ENCODE measurements around the gene ZNF174. TPM values are rescaled to one million over a fixed set of nuclear protein-coding genes. Genes with fewer than 3 reads are reported as not detected.

Gene ZNF174
- total and polyA plus RNA-seq, 11 donors, result 7.9 to 21.0 (median 9.8) TPM

DNA sequence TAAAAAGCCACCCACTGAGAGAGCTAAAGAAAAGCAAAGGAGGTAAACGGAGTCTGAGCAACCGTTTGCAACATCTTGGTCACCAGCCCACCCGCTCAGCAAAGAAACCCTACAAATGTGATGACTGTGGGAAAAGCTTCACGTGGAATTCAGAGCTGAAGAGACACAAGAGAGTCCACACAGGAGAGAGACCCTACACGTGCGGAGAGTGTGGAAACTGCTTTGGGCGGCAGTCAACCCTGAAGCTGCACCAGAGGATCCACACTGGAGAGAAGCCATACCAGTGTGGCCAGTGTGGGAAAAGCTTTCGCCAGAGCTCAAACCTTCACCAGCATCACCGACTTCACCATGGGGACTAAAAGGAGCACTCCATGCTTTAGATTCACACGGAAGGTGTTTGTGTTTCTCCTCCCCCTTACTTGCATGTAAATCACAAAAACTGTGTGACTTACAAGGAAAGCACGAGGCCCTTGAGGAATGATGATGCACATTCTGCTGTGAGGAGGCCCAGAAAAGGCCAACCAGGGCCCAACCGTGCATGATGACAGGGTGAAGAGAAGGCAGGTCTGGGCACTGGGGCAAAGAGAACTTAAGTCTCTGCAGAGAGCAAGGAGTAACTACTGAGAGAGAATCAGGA is 7.7 kb downstream of the ZNF174 start:
- Histone ChIP-seq H3K36me3 (peaks cover 16 to 81% (median 50%) of the 10 kb centered on the region in 9 donors), H3K27me3 (no peaks in the 10 kb centered on the region), H3K4me1 (peaks cover 0 to 3% (median 0%) of the 10 kb centered on the region in 12 donors), H3K9me3 (peaks cover 9 to 100% (median 83%) of the 10 kb centered on the region in 12 donors), H3K4me3 (no peak overlapping the region), H3K27ac (no peak overlapping the region)
- TF ChIP-seq, protein P1, sequence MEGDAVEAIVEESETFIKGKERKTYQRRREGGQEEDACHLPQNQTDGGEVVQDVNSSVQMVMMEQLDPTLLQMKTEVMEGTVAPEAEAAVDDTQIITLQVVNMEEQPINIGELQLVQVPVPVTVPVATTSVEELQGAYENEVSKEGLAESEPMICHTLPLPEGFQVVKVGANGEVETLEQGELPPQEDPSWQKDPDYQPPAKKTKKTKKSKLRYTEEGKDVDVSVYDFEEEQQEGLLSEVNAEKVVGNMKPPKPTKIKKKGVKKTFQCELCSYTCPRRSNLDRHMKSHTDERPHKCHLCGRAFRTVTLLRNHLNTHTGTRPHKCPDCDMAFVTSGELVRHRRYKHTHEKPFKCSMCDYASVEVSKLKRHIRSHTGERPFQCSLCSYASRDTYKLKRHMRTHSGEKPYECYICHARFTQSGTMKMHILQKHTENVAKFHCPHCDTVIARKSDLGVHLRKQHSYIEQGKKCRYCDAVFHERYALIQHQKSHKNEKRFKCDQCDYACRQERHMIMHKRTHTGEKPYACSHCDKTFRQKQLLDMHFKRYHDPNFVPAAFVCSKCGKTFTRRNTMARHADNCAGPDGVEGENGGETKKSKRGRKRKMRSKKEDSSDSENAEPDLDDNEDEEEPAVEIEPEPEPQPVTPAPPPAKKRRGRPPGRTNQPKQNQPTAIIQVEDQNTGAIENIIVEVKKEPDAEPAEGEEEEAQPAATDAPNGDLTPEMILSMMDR (IDR thresholded peaks at IDR 0.05), result no peak
- TF ChIP-seq POLR2A (IDR thresholded peaks at IDR 0.05), result no peak
- 96 to 97% (median 96%) methylated on average over 11 to 12 of the region's 12 CpGs for WGBS, 4 donors
- intact Hi-C loops (cut with DNase I), result loop anchor here in 4 of 10 donors (10.0 kb wide), 2 partner anchors 46 to 96 kb away; partner anchors contain the start of gene CLUAP1 (in 2 of the 4)
- ATAC-seq, result no peak
- DNase-seq, result no peak

DNA sequence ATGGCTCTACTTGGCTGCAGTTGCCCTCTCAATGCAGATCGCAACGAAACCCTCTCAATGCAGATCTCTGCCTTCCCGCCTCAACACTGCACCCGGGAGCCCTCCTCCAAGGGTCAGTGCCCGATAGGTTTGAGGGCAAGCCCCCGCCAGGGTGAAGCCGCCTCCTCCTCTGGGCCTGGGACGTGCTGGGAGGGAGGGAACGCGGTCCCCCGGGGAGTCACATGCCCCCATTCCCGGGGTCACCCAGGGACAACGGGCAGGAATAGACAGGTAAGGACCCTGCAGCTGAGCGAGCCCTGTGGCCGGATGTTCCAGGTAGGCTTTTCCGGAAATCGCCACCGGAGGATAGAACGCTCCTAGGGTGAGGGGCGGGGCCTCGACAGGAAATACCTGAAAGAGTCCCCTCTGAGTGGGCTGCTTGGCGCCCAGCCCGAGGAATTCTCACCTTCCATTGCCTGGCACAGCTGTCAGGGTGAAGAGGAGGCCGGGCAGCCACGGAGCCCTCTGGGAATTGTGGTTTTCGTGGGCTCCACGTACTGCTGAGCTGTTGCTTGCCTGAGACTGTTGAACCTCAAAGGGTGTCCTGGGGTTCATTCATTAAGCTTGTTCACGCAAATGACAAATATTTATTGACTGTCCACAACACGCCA is 12.8 kb downstream of the ZNF174 start:
- 30 to 47% (median 45%) methylated on average over 15 to 29 of the region's 29 CpGs for WGBS, 4 donors
- H3K9me3 ChIP-seq, result peaks cover 5 to 97% (median 67%) of the 10 kb centered on the region in 12 donors
- no peak for TF ChIP-seq POLR2A (IDR thresholded peaks at IDR 0.05)
- TF ChIP-seq, protein P1 (IDR thresholded peaks at IDR 0.05), result no peak
- H3K4me3 ChIP-seq, result no peak overlapping the region
- intact Hi-C loops (cut with DNase I), result loop anchor here in 1 of 10 donors (10.0 kb wide), 1 partner anchor 219 kb away; no protein-coding TSS in a partner anchor
- ATAC-seq (no peak), DNase-seq (no peak)
- H3K27me3 ChIP-seq, result no peaks in the 10 kb centered on the region
- H3K27ac ChIP-seq, result no peak overlapping the region
- peaks cover 0 to 29% (median 3%) of the 10 kb centered on the region in 9 donors for H3K36me3 ChIP-seq
- no peaks in the 10 kb centered on the region for H3K4me1 ChIP-seq

DNA sequence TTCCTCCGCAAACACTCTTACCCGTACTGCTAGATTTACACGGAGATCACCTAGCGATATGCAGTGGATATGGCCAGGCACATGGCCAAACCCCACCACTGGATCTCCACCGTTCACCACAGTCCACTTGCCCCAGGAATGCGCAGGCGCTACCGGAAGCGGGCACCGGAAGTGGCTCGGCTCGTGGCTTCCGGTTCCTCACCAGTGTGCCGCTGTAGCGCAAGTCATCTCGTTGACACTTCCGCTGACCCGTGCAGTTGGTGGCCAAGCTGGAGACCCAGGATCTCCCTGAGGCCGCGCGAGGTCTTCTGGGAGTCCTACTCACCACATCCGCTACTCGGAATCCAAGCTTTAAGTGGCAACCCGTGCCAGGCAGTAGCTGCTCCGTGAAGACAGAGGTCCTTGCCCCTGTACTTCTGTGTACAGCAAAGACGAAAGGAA is 30.8 kb downstream of the ZNF174 start:
- peak; percentile 32 to 79 (median 66) for DNase-seq
- Histone ChIP-seq H3K36me3 (peaks cover 0 to 20% (median 9%) of the 10 kb centered on the region in 9 donors), H3K27me3 (no peaks in the 10 kb centered on the region), H3K27ac (peak overlapping the region in 1 of 12 donors; percentile 9), H3K4me1 (peaks cover 0 to 5% (median 0%) of the 10 kb centered on the region in 12 donors), H3K4me3 (peak overlapping the region in 9 of 12 donors; percentile 15 to 45 (median 32)), H3K9me3 (peaks cover 0 to 14% (median 0%) of the 10 kb centered on the region in 12 donors)
- WGBS, 4 donors, result 63 to 73% (median 67%) methylated on average over 25 to 26 of the region's 26 CpGs
- intact Hi-C loops (cut with DNase I), result loop anchor here in 2 of 10 donors (5.0 to 10.0 kb wide), 3 partner anchors 57 to 104 kb away; partner anchors contain the start of gene OR2C1 (in 1 of the 2)
- TF ChIP-seq, protein P1 (IDR thresholded peaks at IDR 0.05), result no peak
- TF ChIP-seq POLR2A (IDR thresholded peaks at IDR 0.05), result no peak
- peak; percentile 76 to 94 (median 84) for ATAC-seq

DNA sequence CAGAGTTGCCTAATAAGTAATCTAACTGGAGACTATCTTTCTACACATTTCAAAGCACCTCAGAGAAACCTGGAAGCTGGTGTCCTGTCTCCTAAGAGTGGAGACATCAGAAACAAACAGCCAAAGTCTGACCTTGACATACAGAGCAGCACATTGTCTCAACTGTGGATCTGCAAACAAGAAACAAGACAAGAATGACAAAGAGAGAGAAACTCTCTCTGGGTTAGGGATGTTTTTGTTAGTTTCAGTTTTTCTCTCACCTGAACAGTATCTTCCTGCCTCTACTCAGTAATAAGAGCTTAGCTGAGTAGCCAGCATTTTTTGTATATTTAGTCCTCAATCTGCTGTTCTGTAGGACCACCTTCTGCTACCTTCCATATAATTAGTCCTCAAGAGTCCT is 33.4 kb downstream of the ZNF174 start:
- ATAC-seq, result no peak
- Histone ChIP-seq H3K27ac (peak overlapping the region in 1 of 12 donors; percentile 9), H3K27me3 (no peaks in the 10 kb centered on the region), H3K9me3 (peaks cover 0 to 24% (median 1%) of the 10 kb centered on the region in 12 donors), H3K4me1 (peaks cover 0 to 5% (median 0%) of the 10 kb centered on the region in 12 donors), H3K36me3 (peaks cover 0 to 43% (median 14%) of the 10 kb centered on the region in 9 donors), H3K4me3 (no peak overlapping the region)
- intact Hi-C loops (cut with DNase I), result loop anchor here in 2 of 10 donors (5.0 to 10.0 kb wide), 3 partner anchors 60 to 107 kb away; partner anchors contain the start of gene OR2C1 (in 1 of the 2)
- DNase-seq, result no peak
- TF ChIP-seq POLR2A (IDR thresholded peaks at IDR 0.05), result no peak
- TF ChIP-seq, protein P1 (IDR thresholded peaks at IDR 0.05), result no peak

Data from heart left ventricle (tissue), 16 donors.